ENCODE results near the gene P4HA2.

The P4HA2 gene

GRCh38 chr5:132257131-132258101 is 29.8 kb upstream of the P4HA2 start, which contains the start of gene PDLIM4:
PDLIM4 (plus strand) TSS chr5:132257696; CDS start chr5:132257735, 39 bp downstream.
- no peak within 1 kb of the TSS for H2AFZ ChIP-seq (ENCODE audit: low read length)
- no peak within 1 kb of the TSS for H3K9ac ChIP-seq (ENCODE audit: low read depth, low read length, poor library complexity, severe bottlenecking)
- peaks cover 4% of the 10 kb centered on the region for H3K4me1 ChIP-seq (ENCODE audit: insufficient read depth, low read length, poor library complexity, severe bottlenecking)
- H3F3A ChIP-seq (ENCODE audit: low read depth): no peaks in the 10 kb centered on the region
- H3K9me3 ChIP-seq (ENCODE audit: insufficient read depth, low read depth, low read length): no peaks in the 10 kb centered on the region
- no peak within 1 kb of the TSS for H3K4me3 ChIP-seq (ENCODE audit: low read length, poor library complexity, severe bottlenecking)
- H3K79me2 ChIP-seq (ENCODE audit: insufficient read depth, low read length): no peaks in the 10 kb centered on the region
- no peaks in the 10 kb centered on the region for H3K36me3 ChIP-seq (ENCODE audit: insufficient read depth, low read length)
- no peaks in the 10 kb centered on the region for H3K27me3 ChIP-seq (ENCODE audit: insufficient read depth, low read length, poor library complexity, severe bottlenecking)
- TF ChIP-seq EZH2phosphoT487 (IDR thresholded peaks at IDR 0.05; ENCODE audit: borderline replicate concordance): no peak
- TF ChIP-seq, protein P1, sequence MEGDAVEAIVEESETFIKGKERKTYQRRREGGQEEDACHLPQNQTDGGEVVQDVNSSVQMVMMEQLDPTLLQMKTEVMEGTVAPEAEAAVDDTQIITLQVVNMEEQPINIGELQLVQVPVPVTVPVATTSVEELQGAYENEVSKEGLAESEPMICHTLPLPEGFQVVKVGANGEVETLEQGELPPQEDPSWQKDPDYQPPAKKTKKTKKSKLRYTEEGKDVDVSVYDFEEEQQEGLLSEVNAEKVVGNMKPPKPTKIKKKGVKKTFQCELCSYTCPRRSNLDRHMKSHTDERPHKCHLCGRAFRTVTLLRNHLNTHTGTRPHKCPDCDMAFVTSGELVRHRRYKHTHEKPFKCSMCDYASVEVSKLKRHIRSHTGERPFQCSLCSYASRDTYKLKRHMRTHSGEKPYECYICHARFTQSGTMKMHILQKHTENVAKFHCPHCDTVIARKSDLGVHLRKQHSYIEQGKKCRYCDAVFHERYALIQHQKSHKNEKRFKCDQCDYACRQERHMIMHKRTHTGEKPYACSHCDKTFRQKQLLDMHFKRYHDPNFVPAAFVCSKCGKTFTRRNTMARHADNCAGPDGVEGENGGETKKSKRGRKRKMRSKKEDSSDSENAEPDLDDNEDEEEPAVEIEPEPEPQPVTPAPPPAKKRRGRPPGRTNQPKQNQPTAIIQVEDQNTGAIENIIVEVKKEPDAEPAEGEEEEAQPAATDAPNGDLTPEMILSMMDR (conservative IDR thresholded peaks at IDR 0.05; ENCODE audit: low read length): no peak
- H4K20me1 ChIP-seq (ENCODE audit: insufficient read depth, low read length, poor library complexity, severe bottlenecking): no peaks in the 10 kb centered on the region
- H3K9me2 ChIP-seq (replicated peaks; ENCODE audit: low read depth, low read length): no peaks in the 10 kb centered on the region
- H3K4me2 ChIP-seq (ENCODE audit: low read depth, low read length, poor library complexity, severe bottlenecking): no peak within 1 kb of the TSS

DNA sequence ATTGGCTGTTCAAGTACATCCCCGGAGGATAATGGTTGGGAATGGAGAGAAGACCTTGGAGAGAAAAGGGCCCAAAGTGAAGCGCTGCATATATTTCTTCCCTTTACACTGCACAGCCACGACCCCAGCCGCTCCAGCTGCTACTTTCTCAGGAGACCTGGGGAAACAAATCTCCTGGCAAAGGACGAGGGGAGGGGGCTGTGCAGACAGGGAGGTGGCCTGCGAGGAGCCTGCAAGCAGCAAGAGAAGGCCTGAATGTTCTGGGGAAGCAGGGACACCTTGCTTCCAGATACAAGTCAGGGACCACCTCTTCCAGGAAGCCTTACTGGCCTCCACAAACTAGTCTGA is 29.1 kb upstream of the P4HA2 start:
- H3K9me3 ChIP-seq (ENCODE audit: insufficient read depth, low read depth, low read length): no peaks in the 10 kb centered on the region
- no peak for TF ChIP-seq EZH2phosphoT487 (IDR thresholded peaks at IDR 0.05; ENCODE audit: borderline replicate concordance)
- TF ChIP-seq, protein P1 (conservative IDR thresholded peaks at IDR 0.05; ENCODE audit: low read length): no peak
- no peak overlapping the region for H3K4me2 ChIP-seq (ENCODE audit: low read depth, low read length, poor library complexity, severe bottlenecking)
- no peak overlapping the region for H3K4me3 ChIP-seq (ENCODE audit: low read length, poor library complexity, severe bottlenecking)
- no peaks in the 10 kb centered on the region for H3K79me2 ChIP-seq (ENCODE audit: insufficient read depth, low read length)
- peaks cover 4% of the 10 kb centered on the region for H3K4me1 ChIP-seq (ENCODE audit: insufficient read depth, low read length, poor library complexity, severe bottlenecking)
- no peaks in the 10 kb centered on the region for H4K20me1 ChIP-seq (ENCODE audit: insufficient read depth, low read length, poor library complexity, severe bottlenecking)
- H3K27me3 ChIP-seq (ENCODE audit: insufficient read depth, low read length, poor library complexity, severe bottlenecking): no peaks in the 10 kb centered on the region
- H3K36me3 ChIP-seq (ENCODE audit: insufficient read depth, low read length): no peaks in the 10 kb centered on the region
- no peaks in the 10 kb centered on the region for H3F3A ChIP-seq (ENCODE audit: low read depth)
- H3K9ac ChIP-seq (ENCODE audit: low read depth, low read length, poor library complexity, severe bottlenecking): no peak overlapping the region
- H2AFZ ChIP-seq (ENCODE audit: low read length): no peak overlapping the region
- no peaks in the 10 kb centered on the region for H3K9me2 ChIP-seq (replicated peaks; ENCODE audit: low read depth, low read length)

- H2AFZ ChIP-seq (ENCODE audit: low read length): no peak overlapping the region
- H3K79me2 ChIP-seq (ENCODE audit: insufficient read depth, low read length): no peaks in the 10 kb centered on the region
- no peaks in the 10 kb centered on the region for H3F3A ChIP-seq (ENCODE audit: low read depth)
- H4K20me1 ChIP-seq (ENCODE audit: insufficient read depth, low read length, poor library complexity, severe bottlenecking): no peaks in the 10 kb centered on the region
- peaks cover 4% of the 10 kb centered on the region for H3K4me1 ChIP-seq (ENCODE audit: insufficient read depth, low read length, poor library complexity, severe bottlenecking)
- H3K4me3 ChIP-seq (ENCODE audit: low read length, poor library complexity, severe bottlenecking): no peak overlapping the region
- no peaks in the 10 kb centered on the region for H3K9me3 ChIP-seq (ENCODE audit: insufficient read depth, low read depth, low read length)
- no peak overlapping the region for H3K4me2 ChIP-seq (ENCODE audit: low read depth, low read length, poor library complexity, severe bottlenecking)
- H3K9me2 ChIP-seq (replicated peaks; ENCODE audit: low read depth, low read length): no peaks in the 10 kb centered on the region
- H3K27me3 ChIP-seq (ENCODE audit: insufficient read depth, low read length, poor library complexity, severe bottlenecking): no peaks in the 10 kb centered on the region
- no peak overlapping the region for H3K9ac ChIP-seq (ENCODE audit: low read depth, low read length, poor library complexity, severe bottlenecking)
- TF ChIP-seq EZH2phosphoT487 (IDR thresholded peaks at IDR 0.05; ENCODE audit: borderline replicate concordance): no peak
- TF ChIP-seq, protein P1 (conservative IDR thresholded peaks at IDR 0.05; ENCODE audit: low read length): no peak
- H3K36me3 ChIP-seq (ENCODE audit: insufficient read depth, low read length): no peaks in the 10 kb centered on the region
Measured at GRCh38 chr5:132256086-132256782, 28.6 kb upstream of the P4HA2 start.
